ENCODE measurements around the gene LHFPL2. TPM values are rescaled to one million over a fixed set of nuclear protein-coding genes. Genes with fewer than 3 reads are reported as not detected.
A peak's percentile ranks its signal among the peaks of the same experiment; 100 is the strongest.
"Not testable (repeated sequence)": the region's sequence is repeated elsewhere in the genome, so short reads cannot be mapped to it uniquely, and the experiment has no call there.

The LHFPL2 gene
- total RNA-seq, 6 experiments from 2014 or later: 14.4 to 18.9 (median 16.7) TPM

- H3K27ac Mint-ChIP-seq: no peak overlapping the region
- peaks cover 53% of the 10 kb centered on the region for H3K4me1 Mint-ChIP-seq (ENCODE audit: low read depth)
- H3K27me3 Mint-ChIP-seq (ENCODE audit: insufficient read depth): peaks cover 2% of the 10 kb centered on the region
- peaks cover 6% of the 10 kb centered on the region for H3K9me3 Mint-ChIP-seq
- no peak overlapping the region for H3K4me3 Mint-ChIP-seq
- TF ChIP-seq CTCF (IDR thresholded peaks at IDR 0.05): no peak
- no peak for DNase-seq
- H3K36me3 Mint-ChIP-seq (ENCODE audit: low read depth): peaks cover 33% of the 10 kb centered on the region
These were observed 24.5 kb downstream of the LHFPL2 start for GRCh38 chr5:78624011-78624541.

GRCh38 chr5:78622302-78622971, 26.1 kb downstream of the LHFPL2 start:
- Mint-ChIP-seq H3K9me3 (peaks cover 6% of the 10 kb centered on the region), H3K36me3 (ENCODE audit: low read depth) (peaks cover 36% of the 10 kb centered on the region), H3K27me3 (ENCODE audit: insufficient read depth) (peaks cover 2% of the 10 kb centered on the region), H3K4me1 (ENCODE audit: low read depth) (peaks cover 36% of the 10 kb centered on the region), H3K4me3 (no peak overlapping the region), H3K27ac (no peak overlapping the region)
- DNase-seq: no peak
- no peak for TF ChIP-seq CTCF (IDR thresholded peaks at IDR 0.05)

- DNase-seq: no peak
- peaks cover 38% of the 10 kb centered on the region for H3K36me3 Mint-ChIP-seq (ENCODE audit: low read depth)
- H3K9me3 Mint-ChIP-seq: peaks cover 6% of the 10 kb centered on the region
- peaks cover 2% of the 10 kb centered on the region; the same call in 1 of the 2 replicates for H3K27me3 Mint-ChIP-seq (ENCODE audit: insufficient read depth)
- H3K4me1 Mint-ChIP-seq (ENCODE audit: low read depth): peaks cover 32% of the 10 kb centered on the region
- no peak for TF ChIP-seq CTCF (IDR thresholded peaks at IDR 0.05)
- H3K4me3 Mint-ChIP-seq: no peak overlapping the region
- H3K27ac Mint-ChIP-seq: peak overlapping the region; percentile 16; the same call in 1 of the 2 replicates
These were observed 27.3 kb downstream of the LHFPL2 start for GRCh38 chr5:78621291-78621738.

- H3K9me3 Mint-ChIP-seq; DNase-seq; H3K27ac Mint-ChIP-seq; H3K4me3 Mint-ChIP-seq; H3K27me3 Mint-ChIP-seq (ENCODE audit: insufficient read depth): not testable (repeated sequence)
- peaks cover 35% of the 10 kb centered on the region for H3K36me3 Mint-ChIP-seq (ENCODE audit: low read depth)
- H3K4me1 Mint-ChIP-seq (ENCODE audit: low read depth): peaks cover 40% of the 10 kb centered on the region
These were observed 28.5 kb downstream of the LHFPL2 start for GRCh38 chr5:78620119-78620518.

- no peak for DNase-seq
- Mint-ChIP-seq H3K36me3 (ENCODE audit: low read depth) (peaks cover 35% of the 10 kb centered on the region), H3K9me3 (peaks cover 6% of the 10 kb centered on the region), H3K4me3 (no peak overlapping the region), H3K27me3 (ENCODE audit: insufficient read depth) (no peaks in the 10 kb centered on the region), H3K27ac (no peak overlapping the region), H3K4me1 (ENCODE audit: low read depth) (peaks cover 37% of the 10 kb centered on the region)
- no peak for TF ChIP-seq CTCF (IDR thresholded peaks at IDR 0.05)
These were observed 30.3 kb downstream of the LHFPL2 start for GRCh38 chr5:78618303-78618702.

- no peak for TF ChIP-seq CTCF (IDR thresholded peaks at IDR 0.05)
- peaks cover 23% of the 10 kb centered on the region for H3K36me3 Mint-ChIP-seq (ENCODE audit: low read depth)
- no peak overlapping the region for H3K27ac Mint-ChIP-seq
- H3K27me3 Mint-ChIP-seq (ENCODE audit: insufficient read depth): no peaks in the 10 kb centered on the region
- no peak overlapping the region for H3K4me3 Mint-ChIP-seq
- DNase-seq: peak; percentile 30
- H3K9me3 Mint-ChIP-seq: peaks cover 6% of the 10 kb centered on the region
- H3K4me1 Mint-ChIP-seq (ENCODE audit: low read depth): peaks cover 38% of the 10 kb centered on the region
These were observed 32.9 kb downstream of the LHFPL2 start for GRCh38 chr5:78615697-78616096.

Measured in HFFc6 (cell line).